ENCODE data around the gene TLCD1.
A peak's percentile ranks its signal among the peaks of the same experiment; 100 is the strongest.

Gene TLCD1

GRCh38 chr17:28726226-28726626 is at the start of gene TLCD1:
TLCD1 (minus strand) TSS chr17:28726233; CDS start chr17:28726097, 136 bp downstream.
- Histone ChIP-seq H4K20me1 (ENCODE audit: insufficient read depth) (0 out of 2 replicates have a peak, but pooled peaks cover 5% of the 10 kb centered on the region), H3K79me2 (ENCODE audit: insufficient read depth, low read depth) (peaks cover 27% of the 10 kb centered on the region)
- TF ChIP-seq CTCF (conservative IDR thresholded peaks at IDR 0.05; ENCODE audit: low read depth, low read length), result no peak

GRCh38 chr17:28774206-28774605 is 48.2 kb upstream of the TLCD1 start:
- H3K36me3 ChIP-seq (ENCODE audit: insufficient read depth), result no peaks in the 10 kb centered on the region
- H3K4me2 ChIP-seq, result peak overlapping the region; percentile 58; the same call in 1 of the 2 replicates
- H3K9ac ChIP-seq, result no peak overlapping the region; the same call in 1 of the 2 replicates
- no peaks in the 10 kb centered on the region for H4K20me1 ChIP-seq (ENCODE audit: insufficient read depth)
- H3K79me2 ChIP-seq (ENCODE audit: insufficient read depth, low read depth), result no peaks in the 10 kb centered on the region; the same call in 1 of the 2 replicates
- H3K27me3 ChIP-seq (ENCODE audit: insufficient read depth, low read depth), result no peaks in the 10 kb centered on the region
- TF ChIP-seq CTCF (conservative IDR thresholded peaks at IDR 0.05; ENCODE audit: low read depth, low read length), result no peak
- H2AFZ ChIP-seq (ENCODE audit: low read depth), result no peak overlapping the region
- H3K27ac ChIP-seq, result peak overlapping the region; percentile 46; the same call in 1 of the 2 replicates
- H3K4me3 ChIP-seq (IDR thresholded peaks at IDR 0.05; ENCODE audit: insufficient read depth, low read depth, low read length), result no peak overlapping the region
- peaks cover 15% of the 10 kb centered on the region for H3K4me1 ChIP-seq (ENCODE audit: low read depth, poor library complexity, severe bottlenecking)

More at GRCh38 chr17:28726226-28726626, at the start of gene TLCD1:
- H3K9ac ChIP-seq, result peak within 1 kb of the TSS; percentile 80
- peak within 1 kb of the TSS; percentile 77 for H2AFZ ChIP-seq (ENCODE audit: low read depth)
- peak within 1 kb of the TSS; percentile 73 for H3K4me2 ChIP-seq
- H3K4me1 ChIP-seq (ENCODE audit: low read depth, poor library complexity, severe bottlenecking), result peaks cover 60% of the 10 kb centered on the region
- no peak within 1 kb of the TSS for H3K4me3 ChIP-seq (IDR thresholded peaks at IDR 0.05; ENCODE audit: insufficient read depth, low read depth, low read length)
- no peaks in the 10 kb centered on the region for H3K27me3 ChIP-seq (ENCODE audit: insufficient read depth, low read depth)
- H3K27ac ChIP-seq, result peak within 1 kb of the TSS; percentile 88
- peaks cover 21% of the 10 kb centered on the region; the same call in 1 of the 2 replicates for H3K36me3 ChIP-seq (ENCODE audit: insufficient read depth)

- no peak overlapping the region; the same call in 1 of the 2 replicates for H3K9ac ChIP-seq
- TF ChIP-seq CTCF (conservative IDR thresholded peaks at IDR 0.05; ENCODE audit: low read depth, low read length), result no peak
- no peaks in the 10 kb centered on the region for H3K36me3 ChIP-seq (ENCODE audit: insufficient read depth)
- peak overlapping the region; percentile 58; the same call in 1 of the 2 replicates for H3K4me2 ChIP-seq
- H3K27me3 ChIP-seq (ENCODE audit: insufficient read depth, low read depth), result no peaks in the 10 kb centered on the region
- no peak overlapping the region for H2AFZ ChIP-seq (ENCODE audit: low read depth)
- H3K4me3 ChIP-seq (IDR thresholded peaks at IDR 0.05; ENCODE audit: insufficient read depth, low read depth, low read length), result no peak overlapping the region
- H3K27ac ChIP-seq, result peak overlapping the region; percentile 46; the same call in 1 of the 2 replicates
- no peaks in the 10 kb centered on the region for H4K20me1 ChIP-seq (ENCODE audit: insufficient read depth)
- no peaks in the 10 kb centered on the region; the same call in 1 of the 2 replicates for H3K79me2 ChIP-seq (ENCODE audit: insufficient read depth, low read depth)
- peaks cover 15% of the 10 kb centered on the region for H3K4me1 ChIP-seq (ENCODE audit: low read depth, poor library complexity, severe bottlenecking)
Measured at GRCh38 chr17:28773736-28774135, 47.7 kb upstream of the TLCD1 start.

- Histone ChIP-seq H3K36me3 (ENCODE audit: insufficient read depth) (no peaks in the 10 kb centered on the region), H3K27me3 (ENCODE audit: insufficient read depth, low read depth) (no peaks in the 10 kb centered on the region), H3K4me1 (ENCODE audit: low read depth, poor library complexity, severe bottlenecking) (peaks cover 43% of the 10 kb centered on the region), H3K4me2 (no peak overlapping the region), H3K4me3 (IDR thresholded peaks at IDR 0.05; ENCODE audit: insufficient read depth, low read depth, low read length) (no peak overlapping the region), H4K20me1 (ENCODE audit: insufficient read depth) (no peaks in the 10 kb centered on the region), H3K27ac (no peak overlapping the region), H2AFZ (ENCODE audit: low read depth) (no peak overlapping the region), H3K9ac (no peak overlapping the region), H3K79me2 (ENCODE audit: insufficient read depth, low read depth) (no peaks in the 10 kb centered on the region)
- TF ChIP-seq CTCF (conservative IDR thresholded peaks at IDR 0.05; ENCODE audit: low read depth, low read length), result no peak
Measured at GRCh38 chr17:28765038-28765437, 39.0 kb upstream of the TLCD1 start.

Measured in KMS-11 (cell line).